ENCODE results near the gene MRPL17.

DNA sequence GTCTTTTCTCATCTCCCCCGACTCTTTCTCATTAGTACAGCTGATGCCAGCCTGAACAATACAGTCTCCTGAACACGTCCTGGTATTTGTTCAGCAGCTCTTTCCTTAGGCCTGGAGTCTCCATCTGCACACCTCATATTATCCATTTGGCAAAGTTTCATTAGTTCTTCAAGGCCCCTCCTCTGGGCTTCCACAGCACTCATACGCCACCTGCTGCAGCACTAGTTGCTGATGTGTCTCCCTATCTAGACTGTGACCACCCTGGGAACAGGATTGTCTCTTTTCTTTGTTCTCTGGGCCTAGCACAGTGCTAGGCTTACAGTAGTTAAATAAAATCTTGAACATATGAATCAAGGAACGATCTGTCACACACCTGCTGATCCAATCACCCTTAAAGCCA, 44.7 kb downstream of the MRPL17 start:
- TF ChIP-seq SUZ12 (IDR thresholded peaks at IDR 0.05; ENCODE audit: extremely low read depth, insufficient read depth, insufficient read length) (no peak), YY1 (IDR thresholded peaks at IDR 0.05; ENCODE audit: insufficient read depth, insufficient read length) (no peak)

Measured in NT2/D1 (cell line).